ENCODE measurements around the gene ARHGDIG.
"Not testable (repeated sequence)": the region's sequence is repeated elsewhere in the genome, so short reads cannot be mapped to it uniquely, and the experiment has no call there.

Gene ARHGDIG

GRCh38 chr16:264440-264951, 15.9 kb upstream of the ARHGDIG start:
- no peak for DNase-seq

- no peak for DNase-seq
Measured at GRCh38 chr16:265002-265529, 15.3 kb upstream of the ARHGDIG start.

DNA sequence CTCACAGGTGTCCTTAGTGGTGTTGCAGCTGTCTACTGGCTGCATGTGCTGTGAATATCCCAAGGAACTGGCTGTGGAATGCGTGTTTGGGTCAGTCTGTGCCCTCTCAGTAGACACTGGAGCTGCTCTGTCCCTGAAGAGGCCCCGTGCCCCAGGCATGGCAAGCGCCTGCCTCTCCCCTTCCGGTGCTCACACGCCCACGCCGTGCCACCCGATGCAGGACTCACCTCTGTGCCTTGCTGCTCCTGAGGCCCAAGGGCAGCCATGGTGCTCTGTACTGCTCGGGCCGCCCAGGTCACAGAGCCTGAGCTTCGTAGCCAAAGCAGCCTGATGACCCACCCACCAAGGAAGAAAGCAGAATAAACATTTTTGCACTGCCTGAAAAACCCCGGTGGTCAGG, 14.7 kb upstream of the ARHGDIG start:
- no peak for DNase-seq

GRCh38 chr16:266258-267164, 13.9 kb upstream of the ARHGDIG start:
- no peak for DNase-seq

DNA sequence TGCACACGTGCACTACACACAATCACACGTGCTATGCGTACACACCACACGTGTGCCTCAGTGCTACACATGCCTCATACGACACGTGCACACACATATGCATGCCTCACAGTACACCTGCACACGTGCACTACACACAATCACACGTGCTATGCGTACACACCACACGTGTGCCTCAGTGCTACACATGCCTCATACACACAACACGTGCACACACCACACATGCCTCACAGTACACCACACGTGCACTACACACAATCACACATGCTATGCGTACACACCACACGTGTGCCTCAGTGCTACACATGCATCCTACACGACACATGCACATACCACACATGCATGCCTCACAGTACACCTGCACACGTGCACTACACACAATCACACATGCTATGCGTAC, 12.8 kb upstream of the ARHGDIG start:
- not testable (repeated sequence) for DNase-seq

DNA sequence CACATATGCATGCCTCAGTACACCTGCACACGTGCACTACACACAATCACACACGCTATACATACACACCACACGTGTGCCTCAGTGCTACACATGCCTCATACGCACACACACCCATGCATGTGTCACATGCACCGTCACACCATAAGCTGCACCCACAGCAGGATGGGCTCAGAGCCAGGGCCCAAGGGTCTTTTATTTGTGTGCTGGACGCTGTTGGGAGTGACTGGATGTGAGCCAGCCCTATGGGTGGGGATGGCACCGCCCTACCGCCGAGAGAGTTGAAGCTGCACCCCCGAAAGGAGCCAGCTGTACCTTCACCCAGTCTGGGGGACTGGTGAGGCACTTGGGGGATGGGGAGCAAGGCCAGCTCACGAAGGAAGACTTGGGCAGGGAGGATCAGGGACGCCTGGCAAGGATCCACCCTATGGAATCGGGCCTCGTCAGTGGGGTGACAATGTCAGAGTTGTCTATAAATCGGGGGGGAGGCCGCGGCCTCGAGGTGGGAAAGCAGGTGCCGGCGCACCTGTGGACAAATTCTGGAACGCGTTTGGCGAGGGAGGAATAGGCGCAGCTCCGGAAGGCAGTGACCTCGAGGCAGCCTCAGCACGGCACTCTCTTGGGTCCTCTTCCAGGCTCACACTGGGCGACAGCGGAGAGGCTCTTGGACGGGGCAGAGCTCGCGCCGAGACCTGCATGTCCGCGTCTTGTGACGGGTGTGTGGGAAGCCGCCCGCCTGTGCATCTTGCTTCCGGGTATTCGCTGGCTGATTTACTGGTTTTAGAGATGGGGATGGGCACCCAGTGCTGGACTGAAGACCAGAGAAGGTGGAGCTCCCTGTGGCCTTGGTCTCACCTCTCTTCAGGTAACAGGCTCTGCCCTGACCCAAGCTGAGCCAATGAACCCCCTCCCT, 12.0 kb upstream of the ARHGDIG start:
- no peak for DNase-seq

- no peak for DNase-seq
Measured at GRCh38 chr16:269061-269796, 11.2 kb upstream of the ARHGDIG start.

- no peak for DNase-seq
Measured at GRCh38 chr16:270381-271255, 9.8 kb upstream of the ARHGDIG start.

GRCh38 chr16:272633-273546, 7.5 kb upstream of the ARHGDIG start:
- no peak for DNase-seq

DNA sequence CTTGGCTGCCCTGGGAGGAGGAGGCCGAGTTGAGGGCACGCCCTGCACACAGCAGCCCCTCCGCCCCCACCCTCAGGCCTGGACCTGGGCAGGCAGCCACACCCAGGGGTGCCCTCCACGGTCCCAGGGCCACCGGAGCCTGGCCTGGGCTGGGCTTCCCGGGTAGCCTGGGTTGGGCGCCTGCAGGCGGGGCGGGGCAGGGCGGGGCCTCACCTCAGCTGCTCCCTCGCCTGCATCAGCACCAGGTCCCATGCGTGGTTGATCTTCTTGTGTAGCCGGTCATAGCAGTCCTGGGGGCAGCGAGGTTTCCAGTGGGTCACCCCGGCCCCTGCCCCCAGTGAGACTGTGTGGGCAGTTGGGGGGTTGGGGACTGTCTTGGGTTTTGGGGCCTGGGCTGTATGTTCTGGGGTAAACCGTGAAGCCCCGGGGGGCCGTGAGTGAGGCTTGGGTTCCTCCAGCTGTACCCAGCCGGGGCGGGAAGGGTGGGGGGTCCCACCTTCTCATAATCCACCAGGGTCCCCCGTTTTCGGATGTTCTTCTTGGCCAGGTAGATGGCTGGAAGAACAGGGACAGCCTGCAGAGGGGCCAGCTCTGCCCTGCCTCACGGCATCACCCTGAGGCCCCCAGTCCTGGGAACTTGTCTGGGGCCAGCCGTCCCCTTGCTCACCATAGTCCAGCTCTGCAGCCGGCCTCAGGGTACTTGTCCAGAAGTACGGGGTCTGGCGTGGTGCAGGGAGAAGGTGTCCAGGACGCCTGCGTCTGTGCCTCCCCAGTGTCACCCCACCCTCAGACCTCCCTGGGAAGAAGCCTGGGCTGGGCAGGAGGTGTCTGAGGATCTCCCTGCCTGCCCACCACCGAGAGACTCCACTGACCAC, 6.6 kb upstream of the ARHGDIG start:
- no peak for DNase-seq

DNA sequence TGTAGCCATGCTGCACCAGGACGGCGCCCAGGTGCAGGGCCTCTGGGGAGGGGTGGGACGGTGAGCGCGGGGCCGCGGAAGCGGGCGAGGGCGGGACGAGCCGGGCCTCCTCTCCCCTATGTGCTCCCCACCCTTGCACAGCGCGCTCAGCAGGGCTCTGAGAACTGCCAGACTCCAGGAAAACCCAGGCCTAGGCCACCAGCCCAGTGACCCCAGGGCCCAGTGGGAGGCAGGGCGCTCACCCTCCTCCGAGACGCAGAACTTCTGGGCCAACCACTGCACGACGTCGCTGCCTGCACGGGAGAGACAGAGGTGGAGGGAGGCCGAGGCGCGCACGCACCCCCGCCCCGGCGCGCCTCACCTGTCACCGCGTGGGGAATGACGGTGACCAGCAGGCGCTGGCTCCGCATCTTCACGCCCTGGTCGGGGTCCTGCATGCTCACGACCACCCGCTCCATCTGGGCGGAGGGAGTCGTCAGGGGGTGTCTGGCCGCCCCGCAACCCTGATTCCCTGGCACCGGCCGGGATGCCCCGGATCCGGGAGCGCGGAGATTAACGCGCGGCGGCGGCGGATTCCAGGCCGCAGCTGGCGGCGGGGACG, 5.2 kb upstream of the ARHGDIG start:
- DNase-seq = no peak

DNA sequence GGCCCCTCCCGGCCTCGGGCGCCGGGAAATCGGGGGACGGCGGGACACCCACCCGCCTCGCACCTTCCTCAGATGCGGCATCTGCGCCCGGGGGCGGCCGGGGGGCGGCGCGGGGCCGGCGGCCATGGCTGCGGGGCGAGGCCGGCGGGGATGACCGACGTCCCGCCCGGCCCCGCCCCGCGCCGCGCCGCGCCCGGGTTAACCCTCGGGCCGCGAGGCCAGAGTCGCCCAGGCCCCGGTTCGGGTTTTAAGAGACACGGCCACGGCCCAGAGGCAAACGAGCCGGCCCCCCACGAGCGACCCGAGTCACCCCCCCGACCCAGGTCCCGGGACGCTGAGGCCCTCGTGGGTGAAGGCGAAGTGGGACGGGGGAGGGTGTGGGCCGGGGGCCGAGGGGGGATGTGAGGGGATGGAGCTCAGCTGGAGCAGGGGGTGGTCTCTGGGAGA, 4.6 kb upstream of the ARHGDIG start, which contains the start of gene RGS11:
Gene RGS11 (minus strand): TSS at position 159 of the 447 bp plus-strand sequence. CDS start 33 bp downstream, at position 126.
- DNase-seq = no peak

- no peak for DNase-seq
Measured at GRCh38 chr16:276426-277077, 3.8 kb upstream of the ARHGDIG start.

- peak; percentile 25 for DNase-seq
Measured at GRCh38 chr16:278863-279366, 1.5 kb upstream of the ARHGDIG start.

GRCh38 chr16:279531-279930, 860 bp upstream of the ARHGDIG start:
- no peak for DNase-seq

GRCh38 chr16:280005-280460, 358 bp upstream of the ARHGDIG start:
- no peak for DNase-seq

DNA sequence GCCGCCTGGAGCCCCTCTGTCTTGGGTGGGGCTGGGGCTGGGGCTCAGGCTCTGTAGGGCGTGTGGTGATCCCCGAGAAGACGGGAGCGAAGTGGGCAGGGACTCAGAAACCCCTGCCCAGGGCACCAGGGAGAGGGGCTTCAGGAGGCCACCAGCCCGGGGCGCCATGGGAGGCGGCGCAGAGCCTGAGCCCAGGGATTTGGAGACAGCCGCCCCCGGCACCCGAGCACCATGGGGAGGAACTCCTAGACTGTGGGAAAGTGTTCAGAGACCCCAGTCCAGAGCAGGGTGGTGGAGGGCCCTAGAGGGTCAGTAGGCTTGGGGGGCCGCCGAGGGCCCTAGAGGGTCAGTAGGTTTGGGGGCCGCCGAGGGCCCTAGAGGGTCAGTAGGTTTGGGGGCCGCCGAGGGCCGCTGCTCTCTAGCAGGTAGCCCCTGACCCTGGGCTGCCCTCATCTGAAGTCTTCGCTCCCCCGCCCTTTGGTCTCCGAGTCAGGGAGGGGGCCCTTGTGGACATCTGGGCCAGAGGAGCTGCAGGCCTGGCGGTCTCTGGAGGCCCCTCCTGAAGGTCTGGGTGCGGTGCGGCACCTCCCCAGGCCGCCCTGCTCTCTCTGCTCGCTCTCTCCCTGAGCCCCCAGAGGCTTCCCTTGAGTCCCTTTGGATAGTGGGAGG, 734 bp downstream of the ARHGDIG start:
- no peak for DNase-seq
